H1 (cell line): ENCODE data around the gene PEAK3. TPM values are rescaled to one million over a fixed set of nuclear protein-coding genes. Genes with fewer than 3 reads are reported as not detected.

Source experiments
- CHD1 ChIP-seq: IDR thresholded peaks from 2 replicates; pipeline ENCODE4 v1.6.1; 2012; ENCODE audit warnings: low read depth, low read length, improper control_type of control experiment
- TBP ChIP-seq: IDR thresholded peaks from 2 replicates; pipeline ENCODE4 v1.6.1; 2011; ENCODE audit warnings: low read depth, low read length, improper control_type of control experiment
- polyA plus RNA-seq, 7 experiments: library from polyadenylated mRNA; depleted of rRNA in 3 of 7; stranded (reverse) in 5 of 7; unstranded in 2 of 7; fragments of >200 nt in 5 of 7; fragments of 200-250 nt in 2 of 7; gene quantifications; 1 replicate in 5 of 7; 2 replicates in 1 of 7; 4 replicates in 1 of 7; pipeline versions ENCODE4 v1.2.1 to v1.2.3, GENCODE V29; 2011 to 2013; ENCODE audit warnings: missing spikeins in 2 of 7, mixed read lengths in 2 of 7
- total RNA-seq: library from RNA; stranded (reverse); fragmentation: NEBNext Ultra II Directional; extraction: Animal tissue kit (Norgen Biotek cat#: 25700); gene quantifications from 2 replicates; pipeline ENCODE4 v1.2.1, GENCODE V29; 2021
- TF ChIP-seq, protein P1 (sequence below): IDR thresholded peaks from 2 replicates; pipeline ENCODE4 v1.6.1; 2011; ENCODE audit warnings: low read depth, mild to moderate bottlenecking, low read length; ENCODE audit not compliant: insufficient read depth
- TF ChIP-seq, protein P2 (sequence below): fragments of 300-600 bp; sonication (generic); IDR thresholded peaks from 2 replicates; pipeline ENCODE4 v1.7.1; 2012; ENCODE audit warnings: low read length, moderate library complexity, mild to moderate bottlenecking, inconsistent platforms; ENCODE audit not compliant: insufficient replicate concordance

PEAK3 gene
- total and polyA plus RNA-seq, 2 of the 8 experiments (the other 6 are each of a cell fraction or from before 2014, with no cell fraction given) = not detected

DNA sequence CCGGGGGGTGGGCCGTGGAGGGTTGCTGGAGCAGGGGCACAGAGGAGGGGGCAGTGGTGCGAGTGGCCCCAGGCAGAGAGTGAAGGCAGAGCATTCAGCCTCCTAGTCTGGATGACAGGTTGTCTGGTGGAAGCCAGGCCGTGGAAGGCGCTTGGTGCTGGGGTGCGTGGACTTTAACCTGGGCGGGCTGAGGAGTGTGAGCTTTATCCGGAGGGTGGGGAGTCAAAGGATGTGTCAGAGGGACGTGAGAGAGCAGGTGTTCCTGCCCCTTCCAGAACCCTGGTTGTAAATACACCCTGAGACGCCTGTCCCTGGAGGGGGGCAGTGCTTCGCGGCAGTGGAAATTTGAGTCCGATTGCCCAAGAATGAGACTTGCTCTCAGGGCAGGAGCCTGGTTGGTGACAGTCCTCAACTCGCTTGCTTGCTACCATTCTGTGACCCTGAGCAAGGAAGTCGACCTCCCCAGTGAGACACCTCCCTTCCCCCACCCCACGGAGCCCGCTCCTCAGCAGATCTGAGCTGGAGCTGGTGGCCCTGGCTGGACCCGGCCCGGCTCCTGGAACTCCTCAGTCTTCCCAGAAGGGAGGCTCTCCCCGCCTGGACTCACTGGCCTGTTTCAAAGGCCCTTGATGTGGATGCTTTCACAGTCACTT, 48.8 kb upstream of the PEAK3 start (continued):
- TF ChIP-seq, protein P1, sequence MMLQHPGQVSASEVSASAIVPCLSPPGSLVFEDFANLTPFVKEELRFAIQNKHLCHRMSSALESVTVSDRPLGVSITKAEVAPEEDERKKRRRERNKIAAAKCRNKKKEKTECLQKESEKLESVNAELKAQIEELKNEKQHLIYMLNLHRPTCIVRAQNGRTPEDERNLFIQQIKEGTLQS = no peak
- TF ChIP-seq, protein P2, sequence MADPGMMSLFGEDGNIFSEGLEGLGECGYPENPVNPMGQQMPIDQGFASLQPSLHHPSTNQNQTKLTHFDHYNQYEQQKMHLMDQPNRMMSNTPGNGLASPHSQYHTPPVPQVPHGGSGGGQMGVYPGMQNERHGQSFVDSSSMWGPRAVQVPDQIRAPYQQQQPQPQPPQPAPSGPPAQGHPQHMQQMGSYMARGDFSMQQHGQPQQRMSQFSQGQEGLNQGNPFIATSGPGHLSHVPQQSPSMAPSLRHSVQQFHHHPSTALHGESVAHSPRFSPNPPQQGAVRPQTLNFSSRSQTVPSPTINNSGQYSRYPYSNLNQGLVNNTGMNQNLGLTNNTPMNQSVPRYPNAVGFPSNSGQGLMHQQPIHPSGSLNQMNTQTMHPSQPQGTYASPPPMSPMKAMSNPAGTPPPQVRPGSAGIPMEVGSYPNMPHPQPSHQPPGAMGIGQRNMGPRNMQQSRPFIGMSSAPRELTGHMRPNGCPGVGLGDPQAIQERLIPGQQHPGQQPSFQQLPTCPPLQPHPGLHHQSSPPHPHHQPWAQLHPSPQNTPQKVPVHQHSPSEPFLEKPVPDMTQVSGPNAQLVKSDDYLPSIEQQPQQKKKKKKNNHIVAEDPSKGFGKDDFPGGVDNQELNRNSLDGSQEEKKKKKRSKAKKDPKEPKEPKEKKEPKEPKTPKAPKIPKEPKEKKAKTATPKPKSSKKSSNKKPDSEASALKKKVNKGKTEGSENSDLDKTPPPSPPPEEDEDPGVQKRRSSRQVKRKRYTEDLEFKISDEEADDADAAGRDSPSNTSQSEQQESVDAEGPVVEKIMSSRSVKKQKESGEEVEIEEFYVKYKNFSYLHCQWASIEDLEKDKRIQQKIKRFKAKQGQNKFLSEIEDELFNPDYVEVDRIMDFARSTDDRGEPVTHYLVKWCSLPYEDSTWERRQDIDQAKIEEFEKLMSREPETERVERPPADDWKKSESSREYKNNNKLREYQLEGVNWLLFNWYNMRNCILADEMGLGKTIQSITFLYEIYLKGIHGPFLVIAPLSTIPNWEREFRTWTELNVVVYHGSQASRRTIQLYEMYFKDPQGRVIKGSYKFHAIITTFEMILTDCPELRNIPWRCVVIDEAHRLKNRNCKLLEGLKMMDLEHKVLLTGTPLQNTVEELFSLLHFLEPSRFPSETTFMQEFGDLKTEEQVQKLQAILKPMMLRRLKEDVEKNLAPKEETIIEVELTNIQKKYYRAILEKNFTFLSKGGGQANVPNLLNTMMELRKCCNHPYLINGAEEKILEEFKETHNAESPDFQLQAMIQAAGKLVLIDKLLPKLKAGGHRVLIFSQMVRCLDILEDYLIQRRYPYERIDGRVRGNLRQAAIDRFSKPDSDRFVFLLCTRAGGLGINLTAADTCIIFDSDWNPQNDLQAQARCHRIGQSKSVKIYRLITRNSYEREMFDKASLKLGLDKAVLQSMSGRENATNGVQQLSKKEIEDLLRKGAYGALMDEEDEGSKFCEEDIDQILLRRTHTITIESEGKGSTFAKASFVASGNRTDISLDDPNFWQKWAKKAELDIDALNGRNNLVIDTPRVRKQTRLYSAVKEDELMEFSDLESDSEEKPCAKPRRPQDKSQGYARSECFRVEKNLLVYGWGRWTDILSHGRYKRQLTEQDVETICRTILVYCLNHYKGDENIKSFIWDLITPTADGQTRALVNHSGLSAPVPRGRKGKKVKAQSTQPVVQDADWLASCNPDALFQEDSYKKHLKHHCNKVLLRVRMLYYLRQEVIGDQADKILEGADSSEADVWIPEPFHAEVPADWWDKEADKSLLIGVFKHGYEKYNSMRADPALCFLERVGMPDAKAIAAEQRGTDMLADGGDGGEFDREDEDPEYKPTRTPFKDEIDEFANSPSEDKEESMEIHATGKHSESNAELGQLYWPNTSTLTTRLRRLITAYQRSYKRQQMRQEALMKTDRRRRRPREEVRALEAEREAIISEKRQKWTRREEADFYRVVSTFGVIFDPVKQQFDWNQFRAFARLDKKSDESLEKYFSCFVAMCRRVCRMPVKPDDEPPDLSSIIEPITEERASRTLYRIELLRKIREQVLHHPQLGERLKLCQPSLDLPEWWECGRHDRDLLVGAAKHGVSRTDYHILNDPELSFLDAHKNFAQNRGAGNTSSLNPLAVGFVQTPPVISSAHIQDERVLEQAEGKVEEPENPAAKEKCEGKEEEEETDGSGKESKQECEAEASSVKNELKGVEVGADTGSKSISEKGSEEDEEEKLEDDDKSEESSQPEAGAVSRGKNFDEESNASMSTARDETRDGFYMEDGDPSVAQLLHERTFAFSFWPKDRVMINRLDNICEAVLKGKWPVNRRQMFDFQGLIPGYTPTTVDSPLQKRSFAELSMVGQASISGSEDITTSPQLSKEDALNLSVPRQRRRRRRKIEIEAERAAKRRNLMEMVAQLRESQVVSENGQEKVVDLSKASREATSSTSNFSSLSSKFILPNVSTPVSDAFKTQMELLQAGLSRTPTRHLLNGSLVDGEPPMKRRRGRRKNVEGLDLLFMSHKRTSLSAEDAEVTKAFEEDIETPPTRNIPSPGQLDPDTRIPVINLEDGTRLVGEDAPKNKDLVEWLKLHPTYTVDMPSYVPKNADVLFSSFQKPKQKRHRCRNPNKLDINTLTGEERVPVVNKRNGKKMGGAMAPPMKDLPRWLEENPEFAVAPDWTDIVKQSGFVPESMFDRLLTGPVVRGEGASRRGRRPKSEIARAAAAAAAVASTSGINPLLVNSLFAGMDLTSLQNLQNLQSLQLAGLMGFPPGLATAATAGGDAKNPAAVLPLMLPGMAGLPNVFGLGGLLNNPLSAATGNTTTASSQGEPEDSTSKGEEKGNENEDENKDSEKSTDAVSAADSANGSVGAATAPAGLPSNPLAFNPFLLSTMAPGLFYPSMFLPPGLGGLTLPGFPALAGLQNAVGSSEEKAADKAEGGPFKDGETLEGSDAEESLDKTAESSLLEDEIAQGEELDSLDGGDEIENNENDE = no peak
- TF ChIP-seq TBP (no peak), CHD1 (no peak)
